Stimulated activated CD8-positive, alpha-beta memory T cell treated with anti-CD3 and anti-CD28 coated beads, Interleukin-4, amount 100 ng/mL, for 48 hours (primary cell): ENCODE data around the gene SRPRA.
"Not testable (repeated sequence)": the region's sequence is repeated elsewhere in the genome, so short reads cannot be mapped to it uniquely, and the experiment has no call there.

Experiments
- DNase-seq: peaks from one replicate; pipeline ENCODE4 v3.0.0-alpha.2; 2020

The SRPRA gene

GRCh38 chr11:126282736-126283591 is 14.3 kb upstream of the SRPRA start, which contains the start of gene TIRAP:
Gene TIRAP, plus strand, starts transcription at chr11:126283093. Its CDS starts 7,802 bp downstream, at chr11:126290895.
- peak; percentile 68 for DNase-seq

GRCh38 chr11:126282361-126282735 is 13.7 kb upstream of the SRPRA start:
- peak; percentile 43 for DNase-seq

GRCh38 chr11:126281666-126282175 is 13.0 kb upstream of the SRPRA start:
- DNase-seq: no peak

GRCh38 chr11:126281245-126281644 is 12.6 kb upstream of the SRPRA start:
- no peak for DNase-seq

- DNase-seq: no peak
These were observed 11.9 kb upstream of the SRPRA start for GRCh38 chr11:126280595-126280994.

GRCh38 chr11:126279191-126279590 is 10.5 kb upstream of the SRPRA start:
- no peak for DNase-seq

- DNase-seq: no peak
These were observed 9.1 kb upstream of the SRPRA start for GRCh38 chr11:126277780-126278179.

- no peak for DNase-seq
These were observed 8.6 kb upstream of the SRPRA start for GRCh38 chr11:126277322-126277721.

GRCh38 chr11:126268361-126268707 is 361 bp downstream of the SRPRA start:
- DNase-seq: no peak

- DNase-seq: no peak
These were observed 1.0 kb downstream of the SRPRA start for GRCh38 chr11:126267650-126268049.

- DNase-seq: no peak
These were observed 2.9 kb downstream of the SRPRA start for GRCh38 chr11:126265811-126266210.

- no peak for DNase-seq
These were observed 5.2 kb downstream of the SRPRA start for GRCh38 chr11:126263489-126263888.

GRCh38 chr11:126262216-126262615 is 6.5 kb downstream of the SRPRA start:
- no peak for DNase-seq

- no peak for DNase-seq
These were observed 10.9 kb downstream of the SRPRA start for GRCh38 chr11:126257764-126258163.

- DNase-seq: no peak
These were observed 11.6 kb downstream of the SRPRA start for GRCh38 chr11:126257144-126257543.

- DNase-seq: no peak
These were observed 12.5 kb downstream of the SRPRA start for GRCh38 chr11:126256216-126256615.

- not testable (repeated sequence) for DNase-seq
These were observed 13.2 kb downstream of the SRPRA start for GRCh38 chr11:126255507-126255906.

- no peak for DNase-seq
These were observed 13.9 kb downstream of the SRPRA start for GRCh38 chr11:126254819-126255218.

- no peak for DNase-seq
These were observed 15.4 kb downstream of the SRPRA start for GRCh38 chr11:126253265-126253664.

- DNase-seq: no peak
These were observed 22.1 kb downstream of the SRPRA start for GRCh38 chr11:126246636-126247035.

- no peak for DNase-seq
These were observed 35.3 kb downstream of the SRPRA start for GRCh38 chr11:126233391-126233790.

GRCh38 chr11:126232683-126233082 is 36.0 kb downstream of the SRPRA start:
- DNase-seq: no peak

- no peak for DNase-seq
These were observed 36.8 kb downstream of the SRPRA start for GRCh38 chr11:126231725-126232459.
